ENCODE measurements around the gene ALCAM. TPM values are rescaled to one million over a fixed set of nuclear protein-coding genes. Genes with fewer than 3 reads are reported as not detected.

The ALCAM gene
- polyA plus RNA-seq, 1 donor from 2014 or later: 94.7 TPM

DNA sequence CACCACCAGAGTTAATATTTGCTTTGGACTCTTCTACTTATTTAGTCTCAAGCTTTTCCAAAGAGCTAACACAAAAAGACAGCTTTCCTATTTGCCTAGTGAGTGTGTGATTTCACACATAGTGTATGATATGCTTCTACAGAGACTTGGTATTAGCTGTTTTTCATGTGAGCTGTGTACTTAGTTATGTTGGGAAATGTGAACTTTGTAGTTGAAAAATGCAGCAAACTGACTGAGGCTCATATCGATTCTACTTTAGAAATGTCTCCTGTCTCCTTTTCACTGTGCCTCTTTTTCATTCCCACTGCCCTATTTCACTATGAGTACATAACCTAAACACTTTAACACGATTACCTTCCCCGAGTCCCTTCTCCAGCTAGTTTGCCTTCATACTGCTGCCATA is 136.5 kb downstream of the ALCAM start:
- no peak for TF ChIP-seq EP300 (conservative IDR thresholded peaks at IDR 0.05; ENCODE audit: poor library complexity, severe bottlenecking)
- H3K4me3 ChIP-seq (ENCODE audit: low read length): no peak overlapping the region
- no peak overlapping the region for H3K27ac ChIP-seq (ENCODE audit: low read length)

DNA sequence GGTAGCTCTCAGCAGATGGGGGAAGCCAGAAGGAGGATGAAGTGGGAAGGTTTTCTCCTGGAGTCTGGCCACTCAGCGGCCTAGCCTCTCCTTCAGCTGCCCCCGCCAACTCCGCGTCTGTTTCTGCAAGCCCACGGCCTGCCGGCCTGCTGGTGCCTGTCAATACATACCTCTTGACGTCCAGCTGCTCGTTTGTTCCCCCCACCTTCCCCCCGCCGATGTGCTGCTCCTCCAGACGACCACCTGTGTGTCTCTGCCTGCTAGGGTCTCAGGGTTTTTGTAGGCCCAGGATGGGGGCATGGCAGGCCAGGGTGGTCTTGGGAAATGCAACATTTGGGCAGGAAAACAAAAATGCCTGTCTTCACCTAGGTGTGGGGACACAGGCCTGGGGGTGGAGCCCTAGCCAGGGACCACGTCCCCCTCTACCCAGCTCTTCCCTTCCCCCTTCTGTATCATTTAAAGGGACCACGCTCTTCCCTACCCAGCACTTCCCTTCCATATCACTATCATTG is 137.8 kb downstream of the ALCAM start:
- Histone ChIP-seq H3K9me2 (ENCODE audit: insufficient read depth, low read length) (no peaks in the 10 kb centered on the region), H2AFZ (ENCODE audit: low read depth, low read length) (no peak overlapping the region), H3K27ac (ENCODE audit: low read length) (no peak overlapping the region), H3K4me3 (ENCODE audit: low read length) (no peak overlapping the region), H3F3A (ENCODE audit: insufficient read depth, low read length, poor library complexity, severe bottlenecking) (no peaks in the 10 kb centered on the region), H3K36me3 (ENCODE audit: insufficient read depth, low read length) (no peaks in the 10 kb centered on the region), H3K79me2 (replicated peaks; ENCODE audit: insufficient read depth, low read length) (no peaks in the 10 kb centered on the region), H3K27me3 (ENCODE audit: insufficient read depth, low read depth, low read length) (no peaks in the 10 kb centered on the region), H3K4me2 (ENCODE audit: low read length) (no peak overlapping the region), H3K9ac (ENCODE audit: low read length) (no peak overlapping the region), H4K20me1 (ENCODE audit: insufficient read depth) (no peaks in the 10 kb centered on the region), H3K9me3 (ENCODE audit: low read length) (no peaks in the 10 kb centered on the region)
- TF ChIP-seq POLR2AphosphoS5 (IDR thresholded peaks at IDR 0.05): no peak
- TF ChIP-seq RAD21 (conservative IDR thresholded peaks at IDR 0.05): no peak
- TF ChIP-seq TAF1 (IDR thresholded peaks at IDR 0.05; ENCODE audit: low read depth): no peak
- no peak for TF ChIP-seq EZH2 (IDR thresholded peaks at IDR 0.05; ENCODE audit: borderline replicate concordance, insufficient read depth, low read length, poor library complexity, severe bottlenecking)
- TF ChIP-seq SMC3 (conservative IDR thresholded peaks at IDR 0.05; ENCODE audit: poor library complexity): no peak
- TF ChIP-seq MXI1 (conservative IDR thresholded peaks at IDR 0.05; ENCODE audit: poor library complexity, severe bottlenecking): no peak
- no peak for TF ChIP-seq REST (IDR thresholded peaks at IDR 0.05; ENCODE audit: borderline replicate concordance)
- no peak for TF ChIP-seq EP300 (conservative IDR thresholded peaks at IDR 0.05; ENCODE audit: poor library complexity, severe bottlenecking)
- TF ChIP-seq, protein P1, sequence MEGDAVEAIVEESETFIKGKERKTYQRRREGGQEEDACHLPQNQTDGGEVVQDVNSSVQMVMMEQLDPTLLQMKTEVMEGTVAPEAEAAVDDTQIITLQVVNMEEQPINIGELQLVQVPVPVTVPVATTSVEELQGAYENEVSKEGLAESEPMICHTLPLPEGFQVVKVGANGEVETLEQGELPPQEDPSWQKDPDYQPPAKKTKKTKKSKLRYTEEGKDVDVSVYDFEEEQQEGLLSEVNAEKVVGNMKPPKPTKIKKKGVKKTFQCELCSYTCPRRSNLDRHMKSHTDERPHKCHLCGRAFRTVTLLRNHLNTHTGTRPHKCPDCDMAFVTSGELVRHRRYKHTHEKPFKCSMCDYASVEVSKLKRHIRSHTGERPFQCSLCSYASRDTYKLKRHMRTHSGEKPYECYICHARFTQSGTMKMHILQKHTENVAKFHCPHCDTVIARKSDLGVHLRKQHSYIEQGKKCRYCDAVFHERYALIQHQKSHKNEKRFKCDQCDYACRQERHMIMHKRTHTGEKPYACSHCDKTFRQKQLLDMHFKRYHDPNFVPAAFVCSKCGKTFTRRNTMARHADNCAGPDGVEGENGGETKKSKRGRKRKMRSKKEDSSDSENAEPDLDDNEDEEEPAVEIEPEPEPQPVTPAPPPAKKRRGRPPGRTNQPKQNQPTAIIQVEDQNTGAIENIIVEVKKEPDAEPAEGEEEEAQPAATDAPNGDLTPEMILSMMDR (IDR thresholded peaks at IDR 0.05; ENCODE audit: poor library complexity, severe bottlenecking): no peak

More for the DNA sequence above, 136.5 kb downstream of the ALCAM start:
- no peaks in the 10 kb centered on the region for H3K36me3 ChIP-seq (ENCODE audit: insufficient read depth, low read length)
- no peaks in the 10 kb centered on the region for H3K27me3 ChIP-seq (ENCODE audit: insufficient read depth, low read depth, low read length)
- no peaks in the 10 kb centered on the region for H3K9me2 ChIP-seq (ENCODE audit: insufficient read depth, low read length)
- H3K79me2 ChIP-seq (replicated peaks; ENCODE audit: insufficient read depth, low read length): no peaks in the 10 kb centered on the region
- no peak overlapping the region for H2AFZ ChIP-seq (ENCODE audit: low read depth, low read length)
- H3K4me2 ChIP-seq (ENCODE audit: low read length): no peak overlapping the region
- no peaks in the 10 kb centered on the region for H3K9me3 ChIP-seq (ENCODE audit: low read length)
- H3K9ac ChIP-seq (ENCODE audit: low read length): no peak overlapping the region
- H3F3A ChIP-seq (ENCODE audit: insufficient read depth, low read length, poor library complexity, severe bottlenecking): no peaks in the 10 kb centered on the region
- no peaks in the 10 kb centered on the region for H4K20me1 ChIP-seq (ENCODE audit: insufficient read depth)

DNA sequence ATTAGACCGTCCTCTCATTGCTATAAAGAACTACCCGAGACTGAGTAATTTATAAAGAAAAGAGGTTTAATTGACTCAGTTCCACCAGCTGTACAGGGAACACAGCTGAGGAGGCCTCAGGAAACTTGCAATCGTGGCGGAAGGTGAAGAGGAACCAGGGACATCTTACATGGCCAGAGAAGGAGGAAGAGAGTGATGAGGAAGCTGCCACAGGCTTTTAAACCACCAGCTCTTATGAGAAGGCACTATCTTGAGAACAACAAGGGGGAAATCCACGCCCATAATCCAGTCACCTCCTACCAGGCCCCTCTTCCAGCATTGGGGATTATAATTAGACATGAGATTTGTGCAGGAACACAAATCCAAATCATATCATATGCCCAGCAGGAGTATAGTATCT is 138.5 kb downstream of the ALCAM start:
- H3K27ac ChIP-seq (ENCODE audit: low read length): no peak overlapping the region
- TF ChIP-seq EZH2 (IDR thresholded peaks at IDR 0.05; ENCODE audit: borderline replicate concordance, insufficient read depth, low read length, poor library complexity, severe bottlenecking) (no peak), MXI1 (conservative IDR thresholded peaks at IDR 0.05; ENCODE audit: poor library complexity, severe bottlenecking) (no peak)
- H3K27me3 ChIP-seq (ENCODE audit: insufficient read depth, low read depth, low read length): no peaks in the 10 kb centered on the region
- no peaks in the 10 kb centered on the region for H3K9me2 ChIP-seq (ENCODE audit: insufficient read depth, low read length)
- H4K20me1 ChIP-seq (ENCODE audit: insufficient read depth): no peaks in the 10 kb centered on the region
- H3K4me3 ChIP-seq (ENCODE audit: low read length): no peak overlapping the region
- no peaks in the 10 kb centered on the region for H3K79me2 ChIP-seq (replicated peaks; ENCODE audit: insufficient read depth, low read length)
- H3K4me2 ChIP-seq (ENCODE audit: low read length): no peak overlapping the region
- no peaks in the 10 kb centered on the region for H3K9me3 ChIP-seq (ENCODE audit: low read length)
- H2AFZ ChIP-seq (ENCODE audit: low read depth, low read length): no peak overlapping the region
- H3K36me3 ChIP-seq (ENCODE audit: insufficient read depth, low read length): no peaks in the 10 kb centered on the region
- no peak overlapping the region for H3K9ac ChIP-seq (ENCODE audit: low read length)
- no peaks in the 10 kb centered on the region for H3F3A ChIP-seq (ENCODE audit: insufficient read depth, low read length, poor library complexity, severe bottlenecking)

All from neural cell (in vitro differentiated cells).